Left renal pelvis (tissue), 4 donors: Measurements from ENCODE around the gene FAM222A. TPM values are rescaled to one million over a fixed set of nuclear protein-coding genes. Genes with fewer than 3 reads are reported as not detected.

Experiments used
- DNase-seq, 4 donors: peaks; one replicate each; pipeline ENCODE4 v3.0.0-alpha.2; 2013; ENCODE audit warnings: low read depth in 4 of 4, low spot score in 3 of 4
- polyA plus RNA-seq, 4 donors: library from polyadenylated mRNA; unstranded; fragments of 120-200 nt; gene quantifications; one replicate each; pipeline ENCODE4 v1.2.1, GENCODE V29; 2013; ENCODE audit not compliant: insufficient read length in 4 of 4

Gene FAM222A
- polyA plus RNA-seq, 4 donors, result 2.1 to 10.1 (median 6.5) TPM

GRCh38 chr12:109770104-109770860, 56.7 kb downstream of the FAM222A start:
- no peak for DNase-seq

GRCh38 chr12:109770861-109771670, 57.4 kb downstream of the FAM222A start:
- no peak for DNase-seq

GRCh38 chr12:109771746-109772621, 58.4 kb downstream of the FAM222A start:
- no peak for DNase-seq

GRCh38 chr12:109772622-109773321, 59.1 kb downstream of the FAM222A start:
- DNase-seq, result no peak

- DNase-seq, result no peak
These were observed 59.9 kb downstream of the FAM222A start for GRCh38 chr12:109773384-109774011.

- peak; percentile 23 to 54 (median 46) for DNase-seq
These were observed 61.7 kb downstream of the FAM222A start for GRCh38 chr12:109775172-109775881.

- DNase-seq, result no peak
These were observed 63.0 kb downstream of the FAM222A start for GRCh38 chr12:109776624-109777023.

GRCh38 chr12:109777544-109777943, 63.9 kb downstream of the FAM222A start:
- no peak for DNase-seq

GRCh38 chr12:109778684-109779083, 65.1 kb downstream of the FAM222A start:
- DNase-seq, result no peak

- no peak for DNase-seq
These were observed 65.8 kb downstream of the FAM222A start for GRCh38 chr12:109779382-109779781.

- DNase-seq, result no peak
These were observed 68.2 kb downstream of the FAM222A start for GRCh38 chr12:109781668-109782325.

- no peak for DNase-seq
These were observed 68.7 kb downstream of the FAM222A start for GRCh38 chr12:109782326-109782703.

GRCh38 chr12:109783135-109783964, 69.7 kb downstream of the FAM222A start:
- no peak for DNase-seq

GRCh38 chr12:109783965-109784244, 70.3 kb downstream of the FAM222A start:
- no peak for DNase-seq

- DNase-seq, result no peak
These were observed 72.2 kb downstream of the FAM222A start for GRCh38 chr12:109785854-109786253.

- no peak for DNase-seq
These were observed 73.2 kb downstream of the FAM222A start for GRCh38 chr12:109786799-109787198.

GRCh38 chr12:109789526-109790048, 76.0 kb downstream of the FAM222A start:
- DNase-seq, result no peak

GRCh38 chr12:109792992-109793391, 79.4 kb downstream of the FAM222A start:
- no peak for DNase-seq
